HG02642 (cell line): ENCODE results near the gene WDR88.

ENCODE experiments used
- ATAC-seq: cut with Tn5 transposase; IDR thresholded peaks from one replicate; pipeline ENCODE4 v1.9.1; 2021; ENCODE audit warnings: mild to moderate bottlenecking; ENCODE audit not compliant: unreplicated experiment, poor library complexity

The WDR88 gene

GRCh38 chr19:33194886-33195644 is 63.2 kb downstream of the WDR88 start:
- ATAC-seq = no peak

- ATAC-seq = no peak
These were observed 63.9 kb downstream of the WDR88 start for GRCh38 chr19:33195645-33196347.

DNA sequence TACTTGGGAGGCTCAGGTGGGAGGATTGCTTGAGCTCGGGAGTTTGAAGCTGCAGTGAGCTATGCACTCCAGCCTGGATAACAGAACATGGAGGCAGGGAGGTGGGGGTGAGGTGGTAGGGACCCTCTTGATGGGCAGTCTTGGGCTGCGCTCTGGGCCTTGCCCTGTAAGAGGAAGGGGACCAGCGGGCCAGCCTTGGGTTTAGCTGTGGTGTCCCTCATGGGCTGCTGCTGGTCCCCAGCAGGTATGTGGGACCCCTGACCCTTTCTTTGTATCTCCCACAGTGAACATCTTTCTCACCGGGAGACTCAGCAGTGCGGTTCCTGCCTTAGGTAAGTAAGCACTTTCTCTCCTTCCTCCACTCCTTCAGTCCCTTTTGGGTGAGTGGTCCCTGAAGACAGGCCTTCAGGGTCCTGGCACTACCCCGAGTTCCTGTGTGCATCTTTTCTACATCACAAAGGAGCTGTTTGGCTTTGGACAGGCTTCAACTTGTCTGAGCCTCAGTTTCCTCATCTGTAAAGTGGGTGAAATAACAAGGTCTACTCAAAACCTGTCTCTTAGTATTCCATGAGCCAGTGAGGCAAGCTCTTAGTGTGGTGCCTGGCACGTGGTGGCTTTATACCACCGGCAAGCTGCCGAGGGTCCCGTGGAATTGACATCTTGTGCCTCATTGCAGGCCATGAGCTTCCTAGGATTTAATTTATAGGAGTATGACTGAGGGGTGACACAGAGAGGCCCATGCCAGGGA is 64.7 kb downstream of the WDR88 start:
- no peak for ATAC-seq

GRCh38 chr19:33197591-33198000 is 65.7 kb downstream of the WDR88 start:
- no peak for ATAC-seq

- no peak for ATAC-seq
These were observed 66.3 kb downstream of the WDR88 start for GRCh38 chr19:33198169-33198568.

GRCh38 chr19:33199441-33200265 is 67.7 kb downstream of the WDR88 start:
- no peak for ATAC-seq

DNA sequence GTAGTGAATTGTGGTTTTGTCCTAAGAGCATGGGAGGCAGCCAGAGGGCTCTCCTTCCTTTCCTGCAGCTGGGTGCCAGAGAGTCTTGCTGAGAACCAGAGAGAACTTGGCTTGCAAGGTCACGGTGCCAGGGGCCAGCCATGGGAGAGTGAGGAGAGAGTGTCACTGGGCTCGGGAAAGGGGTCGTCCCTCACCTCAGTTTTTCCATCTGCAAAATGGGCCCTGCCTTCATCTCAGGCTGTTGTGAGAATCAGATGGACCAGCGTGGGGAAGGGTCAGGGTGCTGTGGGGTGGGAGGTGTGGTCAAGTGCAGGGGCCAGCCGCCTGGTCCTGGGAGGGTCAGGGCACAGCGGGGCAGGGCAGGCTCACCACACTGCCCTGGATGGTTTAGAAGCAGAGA is 69.6 kb downstream of the WDR88 start:
- no peak for ATAC-seq

- no peak for ATAC-seq
These were observed 70.1 kb downstream of the WDR88 start for GRCh38 chr19:33201886-33202545.

- ATAC-seq = no peak
These were observed 70.9 kb downstream of the WDR88 start for GRCh38 chr19:33202546-33203507.

DNA sequence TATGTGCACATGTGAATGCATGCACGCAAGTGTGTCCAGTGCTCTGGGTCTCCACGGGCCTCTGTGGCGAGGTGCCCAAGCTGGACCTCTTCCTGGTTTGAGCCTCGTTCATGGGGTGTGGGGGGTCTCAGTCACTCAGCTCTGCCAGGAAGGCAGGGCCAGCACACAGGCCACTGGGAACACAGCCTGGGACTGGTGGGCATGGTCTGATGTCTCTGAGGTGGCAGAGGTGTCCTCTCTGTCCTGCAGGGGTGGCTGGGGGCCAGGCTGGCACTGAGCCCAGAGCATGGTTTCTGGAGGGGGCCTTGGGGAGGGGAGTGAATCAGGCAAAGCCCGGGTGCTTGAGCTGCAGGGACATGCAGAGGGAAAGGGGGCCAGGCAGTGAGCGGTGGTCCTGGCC is 71.6 kb downstream of the WDR88 start:
- no peak for ATAC-seq

GRCh38 chr19:33204136-33204973 is 72.4 kb downstream of the WDR88 start:
- no peak for ATAC-seq

DNA sequence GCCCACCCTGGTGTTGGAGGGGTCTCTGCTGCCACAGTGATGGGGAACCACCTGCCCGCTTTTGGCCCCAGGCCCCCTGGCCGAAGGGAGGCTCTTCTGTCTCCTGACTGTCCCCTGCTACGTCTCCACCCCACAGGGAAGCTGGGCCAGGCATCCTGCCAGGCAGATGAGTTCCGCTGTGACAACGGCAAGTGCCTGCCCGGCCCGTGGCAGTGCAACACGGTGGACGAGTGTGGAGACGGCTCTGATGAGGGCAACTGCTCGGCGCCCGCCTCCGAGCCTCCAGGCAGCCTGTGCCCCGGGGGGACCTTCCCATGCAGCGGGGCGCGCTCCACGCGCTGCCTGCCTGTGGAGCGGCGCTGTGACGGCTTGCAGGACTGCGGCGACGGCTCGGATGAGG is 73.2 kb downstream of the WDR88 start:
- no peak for ATAC-seq

DNA sequence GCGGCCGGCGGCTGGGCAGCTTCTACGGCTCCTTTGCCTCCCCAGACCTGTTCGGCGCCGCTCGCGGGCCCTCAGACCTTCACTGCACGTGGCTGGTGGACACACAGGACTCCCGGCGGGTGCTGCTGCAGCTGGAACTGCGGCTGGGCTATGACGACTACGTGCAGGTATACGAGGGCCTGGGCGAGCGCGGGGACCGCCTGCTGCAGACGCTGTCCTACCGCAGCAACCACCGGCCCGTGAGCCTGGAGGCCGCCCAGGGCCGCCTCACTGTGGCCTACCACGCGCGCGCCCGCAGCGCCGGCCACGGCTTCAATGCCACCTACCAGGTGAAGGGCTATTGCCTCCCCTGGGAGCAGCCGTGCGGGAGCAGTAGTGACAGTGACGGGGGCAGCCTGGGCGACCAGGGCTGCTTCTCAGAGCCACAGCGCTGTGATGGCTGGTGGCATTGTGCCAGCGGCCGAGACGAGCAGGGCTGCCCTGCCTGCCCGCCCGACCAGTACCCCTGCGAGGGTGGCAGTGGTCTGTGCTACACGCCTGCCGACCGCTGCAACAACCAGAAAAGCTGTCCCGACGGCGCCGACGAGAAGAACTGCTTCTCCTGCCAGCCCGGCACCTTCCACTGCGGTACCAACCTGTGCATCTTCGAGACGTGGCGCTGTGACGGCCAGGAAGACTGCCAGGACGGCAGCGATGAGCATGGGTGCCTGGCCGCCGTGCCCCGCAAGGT is 73.8 kb downstream of the WDR88 start:
- no peak for ATAC-seq

GRCh38 chr19:33206261-33207039 is 74.5 kb downstream of the WDR88 start:
- no peak for ATAC-seq

- no peak for ATAC-seq
These were observed 75.2 kb downstream of the WDR88 start for GRCh38 chr19:33207040-33207620.

DNA sequence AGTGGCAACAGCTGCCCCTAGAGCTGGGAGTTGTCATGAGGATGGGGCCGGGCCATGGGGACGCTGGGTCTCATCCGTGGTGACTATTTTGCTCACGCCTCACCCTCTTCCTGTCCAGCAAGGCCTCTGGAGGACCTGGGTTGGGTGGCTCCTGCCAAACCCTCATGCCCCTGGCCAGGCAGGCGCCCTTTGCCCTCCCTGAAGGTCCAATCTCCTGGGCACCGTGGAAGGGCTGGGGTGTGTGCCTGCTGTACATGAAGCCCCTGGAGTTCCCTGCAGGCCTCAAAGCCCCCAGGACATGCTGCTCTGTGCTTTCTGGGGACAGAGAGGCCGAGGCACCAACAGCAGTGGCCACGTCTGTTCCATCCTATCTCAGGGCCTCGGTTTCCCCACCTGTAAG is 76.0 kb downstream of the WDR88 start:
- ATAC-seq = no peak
